Transverse colon (tissue), 4 donors: ENCODE measurements around the gene FTL. TPM values are rescaled to one million over a fixed set of nuclear protein-coding genes. Genes with fewer than 3 reads are reported as not detected.
A peak's percentile ranks its signal among the peaks of the same experiment; 100 is the strongest.

Experiments
- DNase-seq: peaks from one replicate; pipeline ENCODE4 v3.0.0-alpha.2; 2019
- H3K27ac ChIP-seq, 4 donors: fragments of 200-600 bp; sonication (generic); 2 replicates each; pipeline ENCODE4 v1.5.1; 2016 to 2018; ENCODE audit warnings: inconsistent platforms in 4 of 4
- H3K27me3 ChIP-seq: fragments of 200-600 bp; sonication (generic); 2 replicates; pipeline ENCODE4 v1.5.1; 2017; ENCODE audit warnings: inconsistent platforms
- H3K36me3 ChIP-seq, 4 donors: fragments of 200-600 bp; sonication (generic); 2 replicates each; pipeline ENCODE4 v1.5.1; 2017 to 2019; ENCODE audit warnings: inconsistent platforms in 4 of 4
- H3K4me1 ChIP-seq, 4 donors: fragments of 200-600 bp; sonication (generic); 2 replicates each; pipeline ENCODE4 v1.5.1; 2017 to 2020; ENCODE audit warnings: inconsistent platforms in 4 of 4
- H3K4me3 ChIP-seq, 4 donors: fragments of 200-600 bp; sonication (generic); 1 replicate in 1 of 4; 2 replicates in 3 of 4; pipeline versions ENCODE4 v1.5.1 to v1.6.1; 2017 to 2019; ENCODE audit warnings: inconsistent platforms in 4 of 4
- H3K9me3 ChIP-seq, 2 donors: fragments of 200-600 bp; sonication (generic); 2 replicates each; pipeline ENCODE4 v1.5.1; 2017 to 2019; ENCODE audit warnings: inconsistent platforms in 2 of 2
- EP300 ChIP-seq: sonication (generic); formaldehyde crosslinking; IDR thresholded peaks from one replicate; pipeline ENCODE4 v1.6.1; 2017; ENCODE audit warnings: antibody characterized with exemption, low read depth
- POLR2A ChIP-seq: fragments of 450-650 bp; IDR thresholded peaks from one replicate; pipeline ENCODE4 v1.6.1; 2016; ENCODE audit warnings: antibody characterized with exemption, mild to moderate bottlenecking, moderate library complexity
- POLR2AphosphoS5 ChIP-seq, 3 donors: sonication (generic); formaldehyde crosslinking; IDR thresholded peaks; one replicate each; pipeline ENCODE4 v1.6.1; 2016; ENCODE audit warnings: antibody characterized with exemption in 3 of 3
- WGBS, 2 donors: methylation state at CpG; one replicate each; pipeline ENCODE4 v1.1.5; 2018; ENCODE audit warnings: low coverage in 1 of 2; 5-methylcytosine and 5-hydroxymethylcytosine counted together
- in situ Hi-C, 4 donors: fragments of 200-750 bp; cut with MboI; loops; one replicate each; pipeline versions ENCODE4 v1.15.0 to v1.15.1; 2017; ENCODE audit warnings: low sequenced_read_pairs in 3 of 4, low pct_ligation_motif_present in 1 of 4, low pct_unique_long_range_greater_than_20kb in 1 of 4
- intact Hi-C: fragments of 100-400 bp; cut with DNase I; formaldehyde crosslinking; loops from one replicate; pipeline ENCODE4 v1.15.1; 2023; ENCODE audit warnings: low total_unique reads
- total RNA-seq, 4 donors: library from RNA; depleted of rRNA; stranded (reverse); fragments of >200 nt; gene quantifications; one replicate each; pipeline ENCODE4 v1.1.0, GENCODE V29; 2016
- TF ChIP-seq, protein P1 (sequence below), 5 experiments: fragments of 200-600 bp in 3 of 5; fragments of 450-650 bp in 2 of 5; sonication (generic) in 3 of 5; IDR thresholded peaks; 1 replicate in 2 of 5; 2 replicates in 3 of 5; pipeline ENCODE4 v1.5.1; 2016 to 2017; ENCODE audit warnings: antibody characterized with exemption in 5 of 5, inconsistent platforms in 3 of 5, mild to moderate bottlenecking in 2 of 5, moderate library complexity in 1 of 5

The FTL gene
- total RNA-seq, 4 donors from 2014 or later = 3,057 to 3,935 (median 3,837) TPM

DNA sequence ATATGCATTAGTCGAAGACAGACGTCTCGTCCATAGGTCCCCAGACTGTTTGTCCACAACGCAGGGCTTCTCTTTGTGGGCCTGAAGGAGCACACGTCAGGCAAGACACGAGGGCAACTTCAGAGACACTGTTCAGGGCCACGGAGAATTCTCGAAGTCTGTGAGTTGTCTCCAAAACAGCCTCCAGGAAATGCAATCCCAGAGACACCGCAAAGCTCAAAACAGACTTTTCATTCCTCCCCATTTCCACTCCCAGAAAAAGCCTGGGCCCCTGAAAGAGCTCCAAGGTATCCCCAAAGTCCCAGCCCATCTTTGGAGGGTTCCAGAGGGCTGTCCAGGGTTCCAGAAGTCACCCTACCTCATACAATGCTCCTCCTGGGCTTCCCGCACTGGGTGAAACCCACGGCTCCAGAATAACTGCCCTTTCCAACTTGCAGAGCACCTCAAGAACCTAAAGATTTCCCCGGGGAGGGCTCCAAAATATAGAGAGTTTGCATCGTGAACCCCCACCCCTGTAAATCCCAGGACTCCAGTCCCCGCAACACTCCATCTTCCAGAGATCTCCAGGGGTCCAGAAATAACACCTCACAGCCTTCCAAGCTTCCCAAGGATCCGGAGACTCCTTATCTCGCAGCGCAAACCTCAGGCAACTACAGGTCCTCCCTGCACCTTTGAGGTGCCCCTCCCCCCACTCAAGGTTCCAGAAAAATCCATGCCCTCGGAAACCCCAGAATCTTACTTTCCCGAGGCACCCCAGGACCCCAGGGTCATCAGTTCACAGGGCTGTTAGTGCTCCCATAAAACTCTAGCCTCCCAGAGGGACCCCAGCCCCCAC lies 687 bp upstream of the FTL start:
- 0 to 12% methylated on average over 7 to 15 of the region's 19 CpGs for WGBS, 2 donors

DNA sequence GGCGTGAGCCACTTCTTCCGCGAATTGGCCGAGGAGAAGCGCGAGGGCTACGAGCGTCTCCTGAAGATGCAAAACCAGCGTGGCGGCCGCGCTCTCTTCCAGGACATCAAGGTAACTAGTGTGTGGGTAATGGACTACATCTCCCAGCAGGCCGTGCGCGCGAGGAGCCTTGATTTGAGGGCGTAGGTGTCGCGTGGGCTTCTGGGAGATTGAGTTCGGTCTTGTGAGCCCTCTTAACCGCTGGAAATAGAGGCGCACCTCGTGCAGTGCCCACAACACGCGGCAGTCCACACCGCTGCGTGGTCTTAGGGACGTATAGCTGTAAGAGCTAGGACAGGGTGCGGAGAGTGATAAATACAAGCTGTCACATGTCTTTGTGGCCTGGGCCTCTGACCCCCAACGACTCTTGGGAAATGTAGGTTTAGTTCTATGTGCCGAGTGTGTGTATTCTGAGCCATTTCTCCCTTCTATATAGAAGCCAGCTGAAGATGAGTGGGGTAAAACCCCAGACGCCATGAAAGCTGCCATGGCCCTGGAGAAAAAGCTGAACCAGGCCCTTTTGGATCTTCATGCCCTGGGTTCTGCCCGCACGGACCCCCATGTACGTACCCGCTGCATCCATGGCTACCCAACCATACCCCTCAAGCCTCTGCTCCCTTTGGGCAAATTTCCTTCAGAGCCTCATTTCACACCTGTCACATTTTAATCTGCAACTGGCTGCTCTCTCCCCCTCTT lies 864 bp downstream of the FTL start:
- in situ Hi-C loops (loop anchor here in 1 of 4 donors (25.0 kb wide), 1 partner anchor 104 kb away; the partner anchor contains the start of genes PLEKHA4 and PPP1R15A), intact Hi-C loops (loop anchor here (10.0 kb wide), 2 partner anchors 61 to 91 kb away; partner anchors contain the start of genes NUCB1 and PPP1R15A)
- 11 to 40% methylated on average over 2 to 36 of the region's 36 CpGs for WGBS, 2 donors

More for the DNA sequence above, 687 bp upstream of the FTL start:
- Histone ChIP-seq H3K27ac (peak overlapping the region; percentile 94 to 97 (median 96)), H3K4me3 (peak overlapping the region; percentile 28 to 99 (median 84)), H3K27me3 (no peaks in the 10 kb centered on the region), H3K4me1 (peaks cover 37 to 72% (median 63%) of the 10 kb centered on the region in 4 donors), H3K9me3 (no peaks in the 10 kb centered on the region), H3K36me3 (peaks cover 0 to 10% (median 3%) of the 10 kb centered on the region in 4 donors)
- TF ChIP-seq POLR2AphosphoS5 (IDR thresholded peaks at IDR 0.05) (no peak), EP300 (no peak), POLR2A (no peak)
- TF ChIP-seq, protein P1, sequence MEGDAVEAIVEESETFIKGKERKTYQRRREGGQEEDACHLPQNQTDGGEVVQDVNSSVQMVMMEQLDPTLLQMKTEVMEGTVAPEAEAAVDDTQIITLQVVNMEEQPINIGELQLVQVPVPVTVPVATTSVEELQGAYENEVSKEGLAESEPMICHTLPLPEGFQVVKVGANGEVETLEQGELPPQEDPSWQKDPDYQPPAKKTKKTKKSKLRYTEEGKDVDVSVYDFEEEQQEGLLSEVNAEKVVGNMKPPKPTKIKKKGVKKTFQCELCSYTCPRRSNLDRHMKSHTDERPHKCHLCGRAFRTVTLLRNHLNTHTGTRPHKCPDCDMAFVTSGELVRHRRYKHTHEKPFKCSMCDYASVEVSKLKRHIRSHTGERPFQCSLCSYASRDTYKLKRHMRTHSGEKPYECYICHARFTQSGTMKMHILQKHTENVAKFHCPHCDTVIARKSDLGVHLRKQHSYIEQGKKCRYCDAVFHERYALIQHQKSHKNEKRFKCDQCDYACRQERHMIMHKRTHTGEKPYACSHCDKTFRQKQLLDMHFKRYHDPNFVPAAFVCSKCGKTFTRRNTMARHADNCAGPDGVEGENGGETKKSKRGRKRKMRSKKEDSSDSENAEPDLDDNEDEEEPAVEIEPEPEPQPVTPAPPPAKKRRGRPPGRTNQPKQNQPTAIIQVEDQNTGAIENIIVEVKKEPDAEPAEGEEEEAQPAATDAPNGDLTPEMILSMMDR (IDR thresholded peaks at IDR 0.05) = no peak
- intact Hi-C loops = loop anchor here (10.0 kb wide), 2 partner anchors 60 to 90 kb away; partner anchors contain the start of genes NUCB1 and PPP1R15A
- DNase-seq = peak; percentile 47
- in situ Hi-C loops = loop anchor here in 1 of 4 donors (25.0 kb wide), 1 partner anchor 102 kb away; the partner anchor contains the start of genes PLEKHA4 and PPP1R15A

DNA sequence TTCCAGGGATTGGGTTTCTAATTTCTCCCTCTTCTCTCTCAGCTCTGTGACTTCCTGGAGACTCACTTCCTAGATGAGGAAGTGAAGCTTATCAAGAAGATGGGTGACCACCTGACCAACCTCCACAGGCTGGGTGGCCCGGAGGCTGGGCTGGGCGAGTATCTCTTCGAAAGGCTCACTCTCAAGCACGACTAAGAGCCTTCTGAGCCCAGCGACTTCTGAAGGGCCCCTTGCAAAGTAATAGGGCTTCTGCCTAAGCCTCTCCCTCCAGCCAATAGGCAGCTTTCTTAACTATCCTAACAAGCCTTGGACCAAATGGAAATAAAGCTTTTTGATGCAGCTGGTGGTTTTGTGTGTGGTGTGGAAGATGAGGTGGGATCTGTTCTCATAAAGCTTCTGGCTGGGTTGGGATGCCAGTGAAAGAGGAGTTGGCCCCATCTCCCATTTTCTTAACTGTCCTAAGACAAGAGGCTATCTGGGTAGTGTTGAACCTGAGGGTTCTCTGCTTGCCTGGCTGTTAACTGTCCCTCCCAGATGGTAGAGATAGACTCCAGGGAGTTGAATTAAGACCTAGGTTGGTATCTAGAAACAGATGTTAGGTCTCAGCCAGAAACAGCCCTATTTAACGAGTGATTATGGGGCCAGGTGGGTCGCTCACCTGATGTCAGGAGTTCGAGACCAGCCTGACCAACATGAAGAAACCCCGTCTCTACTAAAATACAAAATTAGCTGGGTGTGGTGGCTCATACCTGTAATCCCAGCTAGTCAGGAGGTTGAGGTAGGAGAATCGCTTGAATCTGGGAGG lies 1.6 kb downstream of the FTL start:
- no peak for DNase-seq
- Histone ChIP-seq H3K4me1 (peaks cover 30 to 52% (median 49%) of the 10 kb centered on the region in 4 donors), H3K27ac (peak overlapping the region; percentile 94 to 97 (median 96)), H3K4me3 (peak overlapping the region; percentile 81 to 99 (median 86)), H3K9me3 (no peaks in the 10 kb centered on the region), H3K36me3 (peaks cover 0 to 17% (median 3%) of the 10 kb centered on the region in 4 donors), H3K27me3 (no peaks in the 10 kb centered on the region)
- TF ChIP-seq POLR2A (peak; percentile 4), EP300 (no peak), POLR2AphosphoS5 (IDR thresholded peaks at IDR 0.05) (peak in 2 of 3 donors; percentile 6 to 7)
- TF ChIP-seq, protein P1 (IDR thresholded peaks at IDR 0.05) = no peak
- in situ Hi-C loops = loop anchor here in 1 of 4 donors (25.0 kb wide), 1 partner anchor 104 kb away; the partner anchor contains the start of genes PLEKHA4 and PPP1R15A
- intact Hi-C loops = loop anchor here (10.0 kb wide), 2 partner anchors 62 to 92 kb away; partner anchors contain the start of genes NUCB1 and PPP1R15A
- WGBS, 2 donors = 64 to 80% methylated on average over 8 to 10 of the region's 10 CpGs

More for the DNA sequence above, 864 bp downstream of the FTL start:
- TF ChIP-seq EP300 = no peak
- peak; percentile 1 to 45 (median 30) for TF ChIP-seq POLR2AphosphoS5 (IDR thresholded peaks at IDR 0.05)
- TF ChIP-seq POLR2A = peak; percentile 9
- TF ChIP-seq, protein P1 (IDR thresholded peaks at IDR 0.05) = no peak
- Histone ChIP-seq H3K4me3 (peak overlapping the region; percentile 81 to 99 (median 86)), H3K9me3 (no peaks in the 10 kb centered on the region), H3K4me1 (peaks cover 30 to 59% (median 55%) of the 10 kb centered on the region in 4 donors), H3K27me3 (no peaks in the 10 kb centered on the region), H3K27ac (peak overlapping the region; percentile 94 to 97 (median 96)), H3K36me3 (peaks cover 0 to 17% (median 3%) of the 10 kb centered on the region in 4 donors)
- DNase-seq = peak; percentile 90
